Endothelial cell of umbilical vein (primary cell): ENCODE results near the gene KIF17.

Experiments
- CTCF ChIP-seq, 2 donors: IDR thresholded peaks; 1 replicate in 1 of 2; 2 replicates in 1 of 2; pipeline ENCODE4 v1.5.1; 2011; ENCODE audit warnings: low read length in 2 of 2, mild to moderate bottlenecking in 2 of 2, moderate library complexity in 2 of 2, control low read depth in 1 of 2, inconsistent platforms in 1 of 2, low read depth in 1 of 2; ENCODE audit not compliant: insufficient read depth in 1 of 2; ENCODE audit errors: extremely low read depth in 1 of 2
- EZH2 ChIP-seq: IDR thresholded peaks from 2 replicates; pipeline ENCODE4 v1.6.1; 2012; ENCODE audit warnings: borderline replicate concordance, low read depth, mild to moderate bottlenecking, moderate library complexity, low read length, inconsistent platforms; ENCODE audit not compliant: severe bottlenecking
- FOS ChIP-seq: IDR thresholded peaks from 2 replicates; pipeline ENCODE4 v1.6.1; 2011; ENCODE audit warnings: mild to moderate bottlenecking, low read length, moderate library complexity, borderline replicate concordance; ENCODE audit not compliant: insufficient read depth
- GATA2 ChIP-seq: IDR thresholded peaks from 2 replicates; pipeline ENCODE4 v1.7.0; 2011; ENCODE audit warnings: low read depth, mild to moderate bottlenecking, moderate library complexity, mixed read lengths, low read length; ENCODE audit not compliant: insufficient read length, insufficient read depth
- JUN ChIP-seq: IDR thresholded peaks from 2 replicates; pipeline ENCODE4 v1.6.1; 2011; ENCODE audit warnings: borderline replicate concordance, low read depth; ENCODE audit not compliant: insufficient read length, insufficient read depth
- MAX ChIP-seq: IDR thresholded peaks from 2 replicates; pipeline ENCODE4 v1.6.1; 2011; ENCODE audit not compliant: insufficient read depth, insufficient read length
- POLR2A ChIP-seq: IDR thresholded peaks from 2 replicates; pipeline ENCODE4 v1.6.1; 2012; ENCODE audit warnings: low read depth, mild to moderate bottlenecking, control low read depth, low read length
- POLR2AphosphoS5 ChIP-seq: IDR thresholded peaks from 2 replicates; pipeline ENCODE4 v1.6.1; 2012; ENCODE audit warnings: low read depth, mild to moderate bottlenecking, control low read depth, low read length, moderate library complexity; ENCODE audit not compliant: insufficient read depth

GRCh38 chr1:20735581-20736111, 17.8 kb upstream of the KIF17 start:
- TF ChIP-seq JUN = no peak
- TF ChIP-seq FOS = no peak
- no peak for TF ChIP-seq POLR2A
- TF ChIP-seq CTCF (IDR thresholded peaks at IDR 0.05; ENCODE audit: extremely low read depth in 1 of 2, insufficient read depth in 1 of 2, low read depth in 1 of 2, low read length in 2 of 2) = no peak
- TF ChIP-seq POLR2AphosphoS5 = no peak
- no peak for TF ChIP-seq MAX
- TF ChIP-seq GATA2 = no peak
- no peak for TF ChIP-seq EZH2
